A673 (cell line): Measurements from ENCODE around the gene NUCB1.

ENCODE experiments used
- EZH2 ChIP-seq: fragments of 200-600 bp; sonication (generic); IDR thresholded peaks from 2 replicates; pipeline ENCODE4 v1.6.1; 2017; ENCODE audit warnings: borderline replicate concordance, low read depth, mild to moderate bottlenecking, mixed read lengths, antibody characterized with exemption, low read length; ENCODE audit not compliant: poor library complexity, severe bottlenecking
- TF ChIP-seq, protein P1 (sequence below): fragments of 300-800, 200-600 bp; sonication (generic); conservative IDR thresholded peaks from 2 replicates; pipeline ENCODE4 v1.5.1; 2017; ENCODE audit warnings: low read depth, mild to moderate bottlenecking, antibody characterized with exemption, low read length, moderate library complexity, mixed read lengths

GRCh38 chr19:48867746-48868113 lies 32.4 kb upstream of the NUCB1 start:
- TF ChIP-seq, protein P1, sequence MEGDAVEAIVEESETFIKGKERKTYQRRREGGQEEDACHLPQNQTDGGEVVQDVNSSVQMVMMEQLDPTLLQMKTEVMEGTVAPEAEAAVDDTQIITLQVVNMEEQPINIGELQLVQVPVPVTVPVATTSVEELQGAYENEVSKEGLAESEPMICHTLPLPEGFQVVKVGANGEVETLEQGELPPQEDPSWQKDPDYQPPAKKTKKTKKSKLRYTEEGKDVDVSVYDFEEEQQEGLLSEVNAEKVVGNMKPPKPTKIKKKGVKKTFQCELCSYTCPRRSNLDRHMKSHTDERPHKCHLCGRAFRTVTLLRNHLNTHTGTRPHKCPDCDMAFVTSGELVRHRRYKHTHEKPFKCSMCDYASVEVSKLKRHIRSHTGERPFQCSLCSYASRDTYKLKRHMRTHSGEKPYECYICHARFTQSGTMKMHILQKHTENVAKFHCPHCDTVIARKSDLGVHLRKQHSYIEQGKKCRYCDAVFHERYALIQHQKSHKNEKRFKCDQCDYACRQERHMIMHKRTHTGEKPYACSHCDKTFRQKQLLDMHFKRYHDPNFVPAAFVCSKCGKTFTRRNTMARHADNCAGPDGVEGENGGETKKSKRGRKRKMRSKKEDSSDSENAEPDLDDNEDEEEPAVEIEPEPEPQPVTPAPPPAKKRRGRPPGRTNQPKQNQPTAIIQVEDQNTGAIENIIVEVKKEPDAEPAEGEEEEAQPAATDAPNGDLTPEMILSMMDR: no peak
- TF ChIP-seq EZH2: no peak
